ENCODE results near the gene CCL16. TPM values are rescaled to one million over a fixed set of nuclear protein-coding genes. Genes with fewer than 3 reads are reported as not detected.

The CCL16 gene
- total and polyA plus RNA-seq, 7 donors = 0.04 TPM; not detected in 6

DNA sequence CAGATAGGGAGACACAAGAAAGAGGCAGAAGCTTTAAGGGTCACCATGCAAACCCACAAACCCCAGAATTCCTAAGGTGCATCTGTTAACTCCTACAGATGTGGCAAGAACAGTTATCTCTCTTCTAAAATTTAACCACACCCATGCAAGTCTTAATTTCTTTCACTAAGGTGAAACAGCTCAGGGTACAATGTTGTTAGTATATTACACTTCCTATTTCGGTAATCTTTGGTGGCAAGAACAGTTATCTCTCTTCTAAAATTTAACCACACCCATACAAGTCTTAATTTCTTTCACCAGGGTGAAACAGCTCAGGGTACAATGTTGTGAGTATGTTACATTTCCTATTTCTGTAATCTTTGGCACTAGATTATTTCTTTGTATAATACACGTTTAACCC lies 29.9 kb upstream of the CCL16 start:
- Histone ChIP-seq H3K9me3 (no peaks in the 10 kb centered on the region), H3K4me1 (no peaks in the 10 kb centered on the region), H3K4me3 (no peak overlapping the region), H3K27me3 (ENCODE audit: insufficient read depth in 3 of 3, low read length in 2 of 3) (no peaks in the 10 kb centered on the region), H3K36me3 (ENCODE audit: insufficient read depth in 1 of 2, low read depth in 1 of 2) (no peaks in the 10 kb centered on the region), H3K27ac (no peak overlapping the region)
- TF ChIP-seq, protein P1, sequence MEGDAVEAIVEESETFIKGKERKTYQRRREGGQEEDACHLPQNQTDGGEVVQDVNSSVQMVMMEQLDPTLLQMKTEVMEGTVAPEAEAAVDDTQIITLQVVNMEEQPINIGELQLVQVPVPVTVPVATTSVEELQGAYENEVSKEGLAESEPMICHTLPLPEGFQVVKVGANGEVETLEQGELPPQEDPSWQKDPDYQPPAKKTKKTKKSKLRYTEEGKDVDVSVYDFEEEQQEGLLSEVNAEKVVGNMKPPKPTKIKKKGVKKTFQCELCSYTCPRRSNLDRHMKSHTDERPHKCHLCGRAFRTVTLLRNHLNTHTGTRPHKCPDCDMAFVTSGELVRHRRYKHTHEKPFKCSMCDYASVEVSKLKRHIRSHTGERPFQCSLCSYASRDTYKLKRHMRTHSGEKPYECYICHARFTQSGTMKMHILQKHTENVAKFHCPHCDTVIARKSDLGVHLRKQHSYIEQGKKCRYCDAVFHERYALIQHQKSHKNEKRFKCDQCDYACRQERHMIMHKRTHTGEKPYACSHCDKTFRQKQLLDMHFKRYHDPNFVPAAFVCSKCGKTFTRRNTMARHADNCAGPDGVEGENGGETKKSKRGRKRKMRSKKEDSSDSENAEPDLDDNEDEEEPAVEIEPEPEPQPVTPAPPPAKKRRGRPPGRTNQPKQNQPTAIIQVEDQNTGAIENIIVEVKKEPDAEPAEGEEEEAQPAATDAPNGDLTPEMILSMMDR (IDR thresholded peaks at IDR 0.05) = no peak
- no peak for DNase-seq
- intact Hi-C loops (cut with DNase I) = no loop called here
- WGBS, 3 donors = 71 to 75% (median 74%) methylated on average over 2 of the region's 2 CpGs
- no peak for ATAC-seq

DNA sequence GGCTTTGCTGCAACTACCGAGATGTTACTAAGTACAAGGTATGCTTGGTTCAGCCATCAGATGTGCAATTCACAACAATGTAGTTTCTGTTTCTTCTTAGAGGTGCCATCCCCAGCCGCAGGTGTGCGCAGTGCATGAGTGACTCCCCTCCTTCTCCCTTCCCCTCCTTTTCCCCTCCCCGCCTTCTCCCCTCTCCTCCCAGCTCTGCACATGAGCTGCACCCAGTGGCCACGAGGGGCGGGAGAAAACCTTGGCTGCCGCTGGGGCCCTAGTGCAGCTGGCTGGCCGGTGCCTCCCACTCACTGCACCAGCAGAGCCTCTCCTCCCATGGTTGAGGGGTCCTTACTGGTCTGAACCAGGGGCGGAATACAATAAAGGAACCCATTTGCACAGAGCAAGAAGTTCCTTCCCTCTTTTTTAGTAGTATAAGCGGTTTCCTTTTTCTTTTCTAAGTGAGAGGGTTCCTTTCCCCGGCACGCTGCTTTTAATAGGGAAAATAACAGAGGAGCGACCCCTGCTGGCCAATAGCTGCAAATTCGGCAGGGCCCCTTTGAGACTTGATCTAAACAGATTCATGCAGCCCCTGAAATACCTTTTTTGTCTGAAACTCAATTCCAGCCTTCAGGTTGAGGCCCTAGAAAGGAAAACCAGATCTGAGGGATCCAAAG lies 27.8 kb upstream of the CCL16 start:
- Histone ChIP-seq H3K36me3 (ENCODE audit: insufficient read depth in 1 of 2, low read depth in 1 of 2) (no peaks in the 10 kb centered on the region), H3K9me3 (no peaks in the 10 kb centered on the region), H3K27ac (no peak overlapping the region), H3K27me3 (ENCODE audit: insufficient read depth in 3 of 3, low read length in 2 of 3) (no peaks in the 10 kb centered on the region), H3K4me1 (no peaks in the 10 kb centered on the region), H3K4me3 (no peak overlapping the region)
- TF ChIP-seq, protein P1 (IDR thresholded peaks at IDR 0.05) = peak; percentile 19
- WGBS, 3 donors = 76 to 83% (median 80%) methylated on average over 14 of the region's 14 CpGs
- no peak for ATAC-seq
- intact Hi-C loops (cut with DNase I) = no loop called here
- no peak for DNase-seq

DNA sequence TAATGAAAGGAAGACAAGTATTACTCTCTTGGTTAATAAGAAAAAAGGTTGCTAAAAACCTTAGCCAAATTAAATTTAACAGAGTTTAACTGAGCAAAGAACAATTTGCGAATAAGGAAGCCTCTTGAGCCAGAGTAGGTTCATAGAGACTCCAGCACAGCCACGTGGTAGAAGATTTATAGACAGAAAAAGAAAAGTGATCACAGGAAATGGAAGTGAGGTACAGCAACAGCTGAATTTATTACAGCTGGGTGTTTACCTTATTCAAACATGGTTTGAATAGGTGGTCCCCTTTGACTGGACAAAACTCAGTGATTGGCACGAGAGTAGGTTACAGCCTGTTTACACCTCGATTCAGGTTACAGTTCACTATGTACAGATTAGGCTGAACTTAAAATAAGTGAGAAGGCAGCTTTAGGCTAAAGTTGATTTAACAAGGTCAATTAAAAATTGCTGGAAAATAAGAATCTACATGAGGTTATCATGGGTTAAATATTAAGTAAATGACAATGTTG lies 23.4 kb upstream of the CCL16 start:
- no peaks in the 10 kb centered on the region for H3K36me3 ChIP-seq (ENCODE audit: insufficient read depth in 1 of 2, low read depth in 1 of 2)
- H3K9me3 ChIP-seq = no peaks in the 10 kb centered on the region
- TF ChIP-seq, protein P1 (IDR thresholded peaks at IDR 0.05) = no peak
- intact Hi-C loops (cut with DNase I) = no loop called here
- no peak overlapping the region for H3K27ac ChIP-seq
- WGBS, 3 donors = 28 to 32% (median 32%) methylated on average over 4 of the region's 4 CpGs
- no peaks in the 10 kb centered on the region for H3K4me1 ChIP-seq
- no peaks in the 10 kb centered on the region for H3K27me3 ChIP-seq (ENCODE audit: insufficient read depth in 3 of 3, low read length in 2 of 3)
- no peak for ATAC-seq
- H3K4me3 ChIP-seq = no peak overlapping the region
- no peak for DNase-seq

DNA sequence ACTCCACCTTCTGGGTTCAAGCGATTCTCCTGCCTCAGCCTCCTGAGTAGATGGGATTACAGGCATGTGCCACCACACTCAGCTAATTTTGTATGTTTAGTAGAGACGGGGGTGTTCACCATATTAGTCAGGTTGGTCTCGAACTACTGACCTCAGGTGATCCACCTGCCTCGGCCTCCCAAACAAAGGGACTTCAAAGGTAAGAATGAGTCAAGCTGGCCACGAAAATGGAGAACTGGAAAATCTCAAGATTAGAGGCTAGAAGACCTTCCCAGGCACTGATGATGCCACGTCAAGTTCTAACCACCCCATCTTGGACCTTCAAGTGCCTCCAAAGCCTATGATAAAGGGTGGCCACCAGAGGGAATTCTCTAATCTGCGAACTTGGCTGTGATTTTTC lies 21.3 kb upstream of the CCL16 start:
- no peaks in the 10 kb centered on the region for H3K9me3 ChIP-seq
- WGBS, 3 donors = 79 to 85% (median 84%) methylated on average over 7 of the region's 7 CpGs
- intact Hi-C loops (cut with DNase I) = no loop called here

More for the DNA sequence above, 21.3 kb upstream of the CCL16 start:
- DNase-seq (no peak), ATAC-seq (no peak)
- H3K4me3 ChIP-seq = no peak overlapping the region
- TF ChIP-seq, protein P1 (IDR thresholded peaks at IDR 0.05) = no peak
- H3K4me1 ChIP-seq = no peaks in the 10 kb centered on the region
- H3K36me3 ChIP-seq (ENCODE audit: insufficient read depth in 1 of 2, low read depth in 1 of 2) = no peaks in the 10 kb centered on the region
- H3K27ac ChIP-seq = no peak overlapping the region
- no peaks in the 10 kb centered on the region for H3K27me3 ChIP-seq (ENCODE audit: insufficient read depth in 3 of 3, low read length in 2 of 3)

Data from psoas muscle (tissue), 8 donors.